Measurements from ENCODE around the gene SMG1.
"Not testable (repeated sequence)": the region's sequence is repeated elsewhere in the genome, so short reads cannot be mapped to it uniquely, and the experiment has no call there.

SMG1 gene

DNA sequence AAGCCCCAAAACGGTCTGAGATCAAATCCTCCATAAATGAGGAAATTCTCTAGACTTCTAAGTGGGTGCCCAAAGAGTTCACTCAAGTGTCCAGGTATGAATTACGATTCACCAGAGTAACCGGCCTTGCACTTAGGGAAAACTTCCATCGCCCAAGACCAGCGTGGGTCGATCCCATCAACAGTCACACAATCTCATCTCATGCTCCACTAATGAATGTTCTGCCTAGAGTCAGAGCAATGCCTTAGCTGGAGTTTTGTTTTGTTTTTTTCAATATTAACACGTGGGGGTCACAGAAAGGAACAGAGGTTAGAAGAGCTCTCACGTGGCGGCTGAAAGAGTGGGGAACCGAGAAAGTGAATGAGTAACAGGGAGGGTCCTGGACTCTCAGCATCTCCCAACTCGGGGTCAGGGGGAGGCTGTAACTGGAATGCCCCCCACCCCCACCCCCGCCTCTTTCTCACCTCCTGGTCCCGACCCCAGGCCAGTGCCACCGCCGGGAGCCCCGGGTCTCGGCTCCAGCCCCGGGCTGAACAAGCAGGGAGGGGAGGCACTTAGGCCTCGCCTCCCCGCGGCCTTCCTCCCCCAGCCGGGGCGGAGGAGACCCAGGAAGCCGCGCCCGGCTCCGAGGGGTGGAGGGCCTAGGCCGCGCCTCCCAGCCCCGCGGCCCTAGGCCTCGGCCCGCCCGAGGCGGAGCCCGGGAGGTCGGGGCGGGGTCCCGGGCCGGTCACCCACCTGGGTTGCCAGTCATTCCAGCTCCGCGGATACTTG is 808 bp downstream of the SMG1 start:
- H3K9me3 ChIP-seq (ENCODE audit: control extremely low read depth in 1 of 5, control insufficient read depth in 4 of 5, insufficient read depth in 2 of 5, low read depth in 1 of 5, low read length in 4 of 5); CTCF ChIA-PET; H3K36me3 ChIP-seq (ENCODE audit: control insufficient read depth in 4 of 4, insufficient read depth in 4 of 4, low read length in 3 of 4); POLR2A ChIA-PET; H3K27me3 ChIP-seq (replicated peaks in 2 of 5; ENCODE audit: control insufficient read depth in 4 of 5, insufficient read depth in 5 of 5, low read length in 4 of 5): not testable (repeated sequence)
- peak overlapping the region; percentile 64 to 82 (median 75) for H3K4me3 ChIP-seq (ENCODE audit: control insufficient read depth in 1 of 7, extremely low read depth in 1 of 7, insufficient read depth in 4 of 7, low read depth in 2 of 7, low read length in 6 of 7)
- 0% methylated on average over 7 of the region's 42 CpGs for WGBS (ENCODE audit: insufficient coverage)
- peaks cover 5 to 20% (median 15%) of the 10 kb centered on the region in 4 experiments for H3K4me1 ChIP-seq (ENCODE audit: control extremely low read depth in 1 of 4, control insufficient read depth in 4 of 4, insufficient read depth in 4 of 4, low read length in 3 of 4)
- peak; percentile 18 to 56 (median 36) for DNase-seq
- peak overlapping the region; percentile 15 to 90 for H3K27ac ChIP-seq (ENCODE audit: insufficient read depth in 1 of 2, low read depth in 1 of 2, low read length in 2 of 2, poor library complexity in 1 of 2, severe bottlenecking in 2 of 2)

DNA sequence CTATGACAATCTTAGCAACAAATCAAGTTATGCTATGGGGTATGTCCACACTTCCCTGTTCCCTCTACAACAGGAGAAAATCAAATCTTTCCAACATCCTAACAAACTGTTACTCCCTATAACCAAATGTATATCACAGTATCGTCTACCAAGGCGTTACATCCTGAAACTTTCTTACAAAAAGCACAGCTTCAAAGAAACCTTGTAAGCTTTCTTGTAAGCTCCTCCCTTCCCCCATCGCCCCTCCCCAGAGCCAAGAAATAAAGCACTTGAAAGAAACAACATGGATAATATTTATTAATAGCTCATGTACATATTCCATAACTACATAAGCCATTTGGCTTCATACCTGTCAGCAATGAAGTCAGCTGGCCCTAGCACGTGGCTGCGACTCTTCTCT is 2.3 kb downstream of the SMG1 start:
- CTCF ChIA-PET: not testable (repeated sequence)

DNA sequence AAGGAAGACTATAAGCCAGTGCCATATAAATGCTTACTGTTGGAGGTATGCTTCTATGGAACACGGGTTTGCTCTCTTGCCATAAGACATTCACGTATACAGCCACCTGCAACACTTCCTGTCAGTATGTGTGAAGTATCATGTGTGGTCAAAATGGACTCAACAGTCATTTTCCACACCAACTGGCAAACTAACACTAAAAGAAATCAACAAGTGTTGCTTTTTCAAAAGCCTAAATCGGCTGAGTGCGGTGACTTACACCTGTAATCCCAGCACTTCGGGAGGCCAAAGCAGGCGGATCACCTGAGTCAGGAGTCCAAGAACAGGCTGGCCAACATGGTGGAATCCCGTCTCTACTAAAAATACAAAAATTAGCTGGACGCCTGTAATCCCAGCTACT is 3.1 kb downstream of the SMG1 start:
- H3K27me3 ChIP-seq (replicated peaks in 2 of 5; ENCODE audit: control insufficient read depth in 4 of 5, insufficient read depth in 5 of 5, low read length in 4 of 5); H3K36me3 ChIP-seq (ENCODE audit: control insufficient read depth in 4 of 4, insufficient read depth in 4 of 4, low read length in 3 of 4); CTCF ChIA-PET; POLR2A ChIA-PET; DNase-seq; H3K9me3 ChIP-seq (ENCODE audit: control extremely low read depth in 1 of 5, control insufficient read depth in 4 of 5, insufficient read depth in 2 of 5, low read depth in 1 of 5, low read length in 4 of 5); H3K4me3 ChIP-seq (ENCODE audit: control insufficient read depth in 1 of 7, extremely low read depth in 1 of 7, insufficient read depth in 4 of 7, low read depth in 2 of 7, low read length in 6 of 7); H3K27ac ChIP-seq (ENCODE audit: insufficient read depth in 1 of 2, low read depth in 1 of 2, low read length in 2 of 2, poor library complexity in 1 of 2, severe bottlenecking in 2 of 2): not testable (repeated sequence)
- H3K4me1 ChIP-seq (ENCODE audit: control extremely low read depth in 1 of 4, control insufficient read depth in 4 of 4, insufficient read depth in 4 of 4, low read length in 3 of 4): peaks cover 5 to 20% (median 15%) of the 10 kb centered on the region in 4 experiments
- 100% methylated on average over 2 of the region's 8 CpGs for WGBS (ENCODE audit: insufficient coverage)

More for the DNA sequence above, 2.3 kb downstream of the SMG1 start:
- H3K27ac ChIP-seq (ENCODE audit: insufficient read depth in 1 of 2, low read depth in 1 of 2, low read length in 2 of 2, poor library complexity in 1 of 2, severe bottlenecking in 2 of 2); DNase-seq; H3K27me3 ChIP-seq (replicated peaks in 2 of 5; ENCODE audit: control insufficient read depth in 4 of 5, insufficient read depth in 5 of 5, low read length in 4 of 5); H3K9me3 ChIP-seq (ENCODE audit: control extremely low read depth in 1 of 5, control insufficient read depth in 4 of 5, insufficient read depth in 2 of 5, low read depth in 1 of 5, low read length in 4 of 5); POLR2A ChIA-PET; H3K36me3 ChIP-seq (ENCODE audit: control insufficient read depth in 4 of 4, insufficient read depth in 4 of 4, low read length in 3 of 4): not testable (repeated sequence)
- WGBS (ENCODE audit: insufficient coverage): 8% methylated on average over 2 of the region's 5 CpGs
- H3K4me1 ChIP-seq (ENCODE audit: control extremely low read depth in 1 of 4, control insufficient read depth in 4 of 4, insufficient read depth in 4 of 4, low read length in 3 of 4): peaks cover 5 to 20% (median 15%) of the 10 kb centered on the region in 4 experiments
- H3K4me3 ChIP-seq (ENCODE audit: control insufficient read depth in 1 of 7, extremely low read depth in 1 of 7, insufficient read depth in 4 of 7, low read depth in 2 of 7, low read length in 6 of 7): peak overlapping the region in 3 of 7 experiments; percentile 15 to 42 (median 28)

DNA sequence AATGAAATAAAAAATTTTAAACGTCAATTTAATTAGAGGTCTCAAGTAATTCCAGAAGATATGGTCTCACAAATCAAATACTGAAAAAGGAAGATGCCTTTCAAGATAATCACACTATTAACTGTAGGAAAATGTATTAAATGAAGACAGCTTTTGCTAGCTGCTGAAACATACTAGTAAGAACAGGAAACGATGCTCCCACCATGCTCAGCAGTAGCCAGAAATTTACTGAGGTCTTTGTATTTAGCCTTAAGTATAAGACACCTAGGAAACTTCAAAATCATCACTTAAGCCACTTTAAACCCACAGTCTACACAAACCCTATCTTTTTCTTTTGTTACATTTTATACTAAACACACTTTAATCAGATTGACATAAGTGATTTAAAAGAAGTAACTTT is 16.6 kb downstream of the SMG1 start:
- H3K4me1 ChIP-seq (ENCODE audit: control extremely low read depth in 1 of 4, control insufficient read depth in 4 of 4, insufficient read depth in 4 of 4, low read length in 3 of 4); H3K36me3 ChIP-seq (ENCODE audit: control insufficient read depth in 4 of 4, insufficient read depth in 4 of 4, low read length in 3 of 4); H3K9me3 ChIP-seq (ENCODE audit: control extremely low read depth in 1 of 5, control insufficient read depth in 4 of 5, insufficient read depth in 2 of 5, low read depth in 1 of 5, low read length in 4 of 5); H3K27me3 ChIP-seq (replicated peaks in 2 of 5; ENCODE audit: control insufficient read depth in 4 of 5, insufficient read depth in 5 of 5, low read length in 4 of 5); H3K4me3 ChIP-seq (ENCODE audit: control insufficient read depth in 1 of 7, extremely low read depth in 1 of 7, insufficient read depth in 4 of 7, low read depth in 2 of 7, low read length in 6 of 7); POLR2A ChIA-PET; H3K27ac ChIP-seq (ENCODE audit: insufficient read depth in 1 of 2, low read depth in 1 of 2, low read length in 2 of 2, poor library complexity in 1 of 2, severe bottlenecking in 2 of 2); DNase-seq; CTCF ChIA-PET: not testable (repeated sequence)
- WGBS (ENCODE audit: insufficient coverage): no CpG with 5 or more reads among the region's 2 CpGs

DNA sequence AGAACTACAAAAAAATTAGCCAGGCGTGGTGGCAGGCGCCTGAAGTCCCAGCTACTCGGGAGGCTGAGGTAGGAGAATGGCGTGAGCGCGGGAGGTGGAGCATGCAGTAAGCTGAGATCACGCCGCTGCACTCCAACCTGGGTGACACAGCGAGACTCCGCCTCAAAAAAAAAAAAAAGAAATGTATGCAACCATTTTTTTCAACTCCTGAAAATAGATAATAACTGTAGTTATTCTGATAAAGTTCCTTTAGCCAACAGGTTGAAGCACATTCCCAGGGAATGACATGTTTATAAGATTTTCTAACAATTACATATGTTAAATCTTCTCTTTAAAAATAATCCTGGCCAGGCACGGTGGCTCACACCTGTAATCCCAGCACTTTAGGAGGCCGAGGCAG is 17.5 kb downstream of the SMG1 start:
- H3K27me3 ChIP-seq (replicated peaks in 2 of 5; ENCODE audit: control insufficient read depth in 4 of 5, insufficient read depth in 5 of 5, low read length in 4 of 5); H3K9me3 ChIP-seq (ENCODE audit: control extremely low read depth in 1 of 5, control insufficient read depth in 4 of 5, insufficient read depth in 2 of 5, low read depth in 1 of 5, low read length in 4 of 5); DNase-seq; H3K36me3 ChIP-seq (ENCODE audit: control insufficient read depth in 4 of 4, insufficient read depth in 4 of 4, low read length in 3 of 4); CTCF ChIA-PET; H3K4me1 ChIP-seq (ENCODE audit: control extremely low read depth in 1 of 4, control insufficient read depth in 4 of 4, insufficient read depth in 4 of 4, low read length in 3 of 4); POLR2A ChIA-PET; H3K27ac ChIP-seq (ENCODE audit: insufficient read depth in 1 of 2, low read depth in 1 of 2, low read length in 2 of 2, poor library complexity in 1 of 2, severe bottlenecking in 2 of 2); H3K4me3 ChIP-seq (ENCODE audit: control insufficient read depth in 1 of 7, extremely low read depth in 1 of 7, insufficient read depth in 4 of 7, low read depth in 2 of 7, low read length in 6 of 7): not testable (repeated sequence)
- 97% methylated on average over 6 of the region's 12 CpGs for WGBS (ENCODE audit: insufficient coverage)

DNA sequence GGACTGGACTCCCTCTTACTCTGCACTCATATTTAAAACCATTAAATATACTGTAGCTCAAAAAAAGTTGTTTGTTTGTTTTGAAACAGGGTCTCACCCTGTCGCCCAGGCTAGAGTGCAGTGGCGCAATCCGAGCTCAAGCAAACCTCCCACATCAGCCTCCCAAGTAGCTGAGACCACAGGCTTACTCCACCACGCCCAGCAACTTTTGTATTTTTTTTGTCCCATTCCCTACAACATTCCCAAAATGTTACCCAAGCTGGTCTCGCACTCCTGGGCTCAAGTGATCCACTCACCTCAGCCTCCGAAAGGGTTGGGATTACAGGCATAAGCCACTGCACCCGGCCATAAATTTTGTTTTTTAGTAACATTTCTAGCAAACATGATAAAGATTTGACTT is 23.4 kb downstream of the SMG1 start:
- H3K4me1 ChIP-seq (ENCODE audit: control extremely low read depth in 1 of 4, control insufficient read depth in 4 of 4, insufficient read depth in 4 of 4, low read length in 3 of 4); POLR2A ChIA-PET; DNase-seq; H3K9me3 ChIP-seq (ENCODE audit: control extremely low read depth in 1 of 5, control insufficient read depth in 4 of 5, insufficient read depth in 2 of 5, low read depth in 1 of 5, low read length in 4 of 5); H3K36me3 ChIP-seq (ENCODE audit: control insufficient read depth in 4 of 4, insufficient read depth in 4 of 4, low read length in 3 of 4); H3K27me3 ChIP-seq (replicated peaks in 2 of 5; ENCODE audit: control insufficient read depth in 4 of 5, insufficient read depth in 5 of 5, low read length in 4 of 5); H3K27ac ChIP-seq (ENCODE audit: insufficient read depth in 1 of 2, low read depth in 1 of 2, low read length in 2 of 2, poor library complexity in 1 of 2, severe bottlenecking in 2 of 2); H3K4me3 ChIP-seq (ENCODE audit: control insufficient read depth in 1 of 7, extremely low read depth in 1 of 7, insufficient read depth in 4 of 7, low read depth in 2 of 7, low read length in 6 of 7); CTCF ChIA-PET: not testable (repeated sequence)
- 96% methylated on average over 4 of the region's 7 CpGs for WGBS (ENCODE audit: insufficient coverage)

DNA sequence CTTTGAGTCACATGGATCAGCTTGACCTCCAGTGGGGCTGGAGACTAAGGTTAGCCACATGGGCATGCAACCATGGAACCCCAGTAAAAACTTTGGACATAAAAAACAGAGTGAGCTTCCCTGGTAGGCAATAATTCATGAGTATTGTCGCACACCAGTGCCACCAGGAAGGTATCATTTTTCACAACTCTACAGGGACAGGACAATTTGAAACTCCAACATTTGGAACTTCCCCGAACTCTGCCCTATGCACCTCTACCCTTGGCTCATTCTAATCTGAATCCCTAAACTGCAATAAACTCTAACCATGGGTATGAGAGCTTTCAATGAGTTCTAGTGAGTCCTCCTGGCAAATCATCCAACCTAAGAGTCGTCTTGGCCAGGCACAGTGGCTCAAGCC is 24.2 kb downstream of the SMG1 start:
- H3K4me3 ChIP-seq (ENCODE audit: control insufficient read depth in 1 of 7, extremely low read depth in 1 of 7, insufficient read depth in 4 of 7, low read depth in 2 of 7, low read length in 6 of 7); H3K36me3 ChIP-seq (ENCODE audit: control insufficient read depth in 4 of 4, insufficient read depth in 4 of 4, low read length in 3 of 4); DNase-seq; H3K27me3 ChIP-seq (replicated peaks in 2 of 5; ENCODE audit: control insufficient read depth in 4 of 5, insufficient read depth in 5 of 5, low read length in 4 of 5); CTCF ChIA-PET; H3K27ac ChIP-seq (ENCODE audit: insufficient read depth in 1 of 2, low read depth in 1 of 2, low read length in 2 of 2, poor library complexity in 1 of 2, severe bottlenecking in 2 of 2); H3K4me1 ChIP-seq (ENCODE audit: control extremely low read depth in 1 of 4, control insufficient read depth in 4 of 4, insufficient read depth in 4 of 4, low read length in 3 of 4); H3K9me3 ChIP-seq (ENCODE audit: control extremely low read depth in 1 of 5, control insufficient read depth in 4 of 5, insufficient read depth in 2 of 5, low read depth in 1 of 5, low read length in 4 of 5); POLR2A ChIA-PET: not testable (repeated sequence)
- WGBS (ENCODE audit: insufficient coverage): 100% methylated on average over 2 of the region's 3 CpGs

Measured in common myeloid progenitor, CD34-positive (primary cell).